Liver (tissue), 3 donors: ENCODE measurements around the gene INPP4B.

Source experiments
- CTCF ChIP-seq: fragments of 150-350 bp; IDR thresholded peaks from 2 replicates; pipeline ENCODE4 v1.5.1; 2017; ENCODE audit warnings: improper control_type of control experiment, low read depth, low read length; ENCODE audit not compliant: missing input control
- EGR1 ChIP-seq, 2 donors: IDR thresholded peaks; 2 replicates each; pipeline ENCODE4 v1.6.1; 2016 to 2018; ENCODE audit warnings: antibody characterized with exemption in 2 of 2, low read depth in 2 of 2
- RAD21 ChIP-seq, 2 donors: IDR thresholded peaks; 2 replicates each; pipeline ENCODE4 v1.6.1; 2016; ENCODE audit warnings: antibody characterized with exemption in 2 of 2, mild to moderate bottlenecking in 2 of 2
- REST ChIP-seq: IDR thresholded peaks from 2 replicates; pipeline ENCODE4 v1.6.1; 2016; ENCODE audit warnings: antibody characterized with exemption, mild to moderate bottlenecking
- donor health status: healthy.
- donor health status: healthy.

DNA sequence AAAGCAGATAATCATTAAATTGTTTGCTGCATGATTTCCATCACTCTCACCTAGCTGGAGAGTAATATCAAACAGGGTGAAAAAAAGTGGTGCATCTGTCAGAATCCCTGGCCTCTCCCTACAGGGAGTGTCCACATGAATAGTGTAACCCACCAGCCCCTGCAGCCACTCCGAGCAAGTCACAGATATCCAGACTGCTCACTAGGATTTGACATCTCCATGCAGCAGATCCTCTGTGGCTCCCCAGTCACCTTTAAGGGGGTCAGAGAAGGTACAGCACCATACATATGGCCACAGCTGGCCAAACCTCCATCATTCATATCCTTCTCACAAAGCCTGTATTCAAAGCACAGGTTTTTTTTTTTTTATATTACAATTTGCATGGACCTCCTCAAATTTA, 536.3 kb downstream of the INPP4B start:
- TF ChIP-seq REST (no peak), EGR1 (IDR thresholded peaks at IDR 0.05; ENCODE audit: low read depth in 2 of 2) (no peak), CTCF (no peak), RAD21 (IDR thresholded peaks at IDR 0.05) (no peak)
